Naive B cell (primary cell): ENCODE measurements around the gene ZNF607. TPM values are rescaled to one million over a fixed set of nuclear protein-coding genes. Genes with fewer than 3 reads are reported as not detected.
"Not testable (repeated sequence)": the region's sequence is repeated elsewhere in the genome, so short reads cannot be mapped to it uniquely, and the experiment has no call there.

Experiments
- ATAC-seq, 2 donors: fragments of 150-1000 bp; cut with Tn5 transposase; 2 replicates each; pipeline ENCODE4 v1.10.0; 2021; ENCODE audit warnings: low read depth in 2 of 2, mild to moderate bottlenecking in 2 of 2, moderate library complexity in 2 of 2
- DNase-seq: peaks from one replicate; pipeline ENCODE4 v3.0.0; 2022
- H3K27ac Mint-ChIP-seq, 6 donors: one replicate each; pipeline ENCODE4 v1.8.0; 2020 to 2022; ENCODE audit warnings: mild to moderate bottlenecking in 6 of 6, mixed read lengths in 6 of 6, moderate library complexity in 5 of 6, inconsistent platforms in 2 of 6
- H3K27me3 Mint-ChIP-seq, 3 donors: one replicate each; pipeline ENCODE4 v1.8.0; 2021 to 2022; ENCODE audit warnings: mixed read lengths in 3 of 3, mild to moderate bottlenecking in 1 of 3
- H3K36me3 Mint-ChIP-seq, 2 donors: one replicate each; pipeline ENCODE4 v1.8.0; 2020 to 2022; ENCODE audit warnings: mixed read lengths in 2 of 2, inconsistent platforms in 1 of 2, mild to moderate bottlenecking in 1 of 2
- H3K4me1 Mint-ChIP-seq, 3 donors: one replicate each; pipeline ENCODE4 v1.8.0; 2020 to 2022; ENCODE audit warnings: mixed read lengths in 3 of 3, inconsistent platforms in 1 of 3, mild to moderate bottlenecking in 1 of 3, moderate library complexity in 1 of 3
- H3K4me3 Mint-ChIP-seq, 8 donors: one replicate each; pipeline ENCODE4 v1.8.0; 2020 to 2022; ENCODE audit warnings: mild to moderate bottlenecking in 8 of 8, mixed read lengths in 8 of 8, moderate library complexity in 8 of 8, inconsistent platforms in 2 of 8
- H3K9me3 Mint-ChIP-seq, 7 donors: one replicate each; pipeline ENCODE4 v1.8.0; 2020 to 2022; ENCODE audit warnings: mixed read lengths in 7 of 7, mild to moderate bottlenecking in 5 of 7, inconsistent platforms in 2 of 7, moderate library complexity in 1 of 7
- polyA plus RNA-seq, 6 donors: library from polyadenylated mRNA; unstranded; fragments of 300-500 nt; fragmentation: Illumina TruSeq; gene quantifications; one replicate each; pipeline ENCODE4 v1.2.3, GENCODE V29; 2021; ENCODE audit warnings: low read depth in 6 of 6

Gene ZNF607
- polyA plus RNA-seq: 1 to 10 TPM; 4.2 to 9.9 (median 6.6) TPM

GRCh38 chr19:37719111-37719926 lies at the start of gene ZNF607:
ZNF607 (minus strand) TSS chr19:37719761; CDS start chr19:37711618, 8,143 bp downstream.
- peak; percentile 87 to 89 for ATAC-seq
- no peaks in the 10 kb centered on the region for H3K27me3 Mint-ChIP-seq
- peak within 1 kb of the TSS; percentile 89 to 96 (median 95) for H3K27ac Mint-ChIP-seq
- peaks cover 0 to 7% of the 10 kb centered on the region in 2 donors for H3K36me3 Mint-ChIP-seq
- peaks cover 9 to 24% (median 12%) of the 10 kb centered on the region in 3 donors for H3K4me1 Mint-ChIP-seq
- H3K4me3 Mint-ChIP-seq: peak within 1 kb of the TSS; percentile 84 to 97 (median 95)
- no peaks in the 10 kb centered on the region for H3K9me3 Mint-ChIP-seq
- DNase-seq: peak; percentile 85

GRCh38 chr19:37763488-37763887 lies 43.9 kb upstream of the ZNF607 start:
- ATAC-seq: no peak

GRCh38 chr19:37757683-37758082 lies 38.1 kb upstream of the ZNF607 start:
- peak overlapping the region in 1 of 6 donors; percentile 47 for H3K27ac Mint-ChIP-seq
- ATAC-seq, H3K27me3 Mint-ChIP-seq, DNase-seq, H3K4me1 Mint-ChIP-seq, H3K9me3 Mint-ChIP-seq, H3K4me3 Mint-ChIP-seq: not testable (repeated sequence)
- peaks cover 5 to 12% of the 10 kb centered on the region in 2 donors for H3K36me3 Mint-ChIP-seq

More at GRCh38 chr19:37763488-37763887, 43.9 kb upstream of the ZNF607 start:
- Mint-ChIP-seq H3K27me3 (no peaks in the 10 kb centered on the region), H3K4me3 (no peak overlapping the region), H3K9me3 (peaks cover 0 to 4% (median 0%) of the 10 kb centered on the region in 7 donors), H3K27ac (no peak overlapping the region), H3K4me1 (no peaks in the 10 kb centered on the region), H3K36me3 (peaks cover 28 to 35% of the 10 kb centered on the region in 2 donors)
- DNase-seq: no peak

GRCh38 chr19:37738371-37738770 lies 18.8 kb upstream of the ZNF607 start:
- ATAC-seq (no peak), DNase-seq (no peak)
- peaks cover 15 to 84% (median 64%) of the 10 kb centered on the region in 7 donors for H3K9me3 Mint-ChIP-seq

GRCh38 chr19:37725181-37725580 lies 5.6 kb upstream of the ZNF607 start:
- Mint-ChIP-seq H3K27ac (no peak overlapping the region), H3K36me3 (no peaks in the 10 kb centered on the region), H3K9me3 (peaks cover 0 to 2% (median 0%) of the 10 kb centered on the region in 7 donors), H3K27me3 (no peaks in the 10 kb centered on the region), H3K4me3 (no peak overlapping the region), H3K4me1 (peaks cover 0 to 2% (median 0%) of the 10 kb centered on the region in 3 donors)
- DNase-seq: no peak
- ATAC-seq: no peak

More at GRCh38 chr19:37738371-37738770, 18.8 kb upstream of the ZNF607 start:
- Mint-ChIP-seq H3K36me3 (peaks cover 38 to 50% of the 10 kb centered on the region in 2 donors), H3K4me3 (no peak overlapping the region), H3K27ac (no peak overlapping the region), H3K27me3 (no peaks in the 10 kb centered on the region), H3K4me1 (no peaks in the 10 kb centered on the region)

- H3K9me3 Mint-ChIP-seq: no peaks in the 10 kb centered on the region
- no peak for ATAC-seq
- H3K4me1 Mint-ChIP-seq: peaks cover 9 to 22% (median 12%) of the 10 kb centered on the region in 3 donors
- H3K36me3 Mint-ChIP-seq: peaks cover 0 to 7% of the 10 kb centered on the region in 2 donors
- DNase-seq: no peak
- H3K27me3 Mint-ChIP-seq: no peaks in the 10 kb centered on the region
- H3K4me3 Mint-ChIP-seq: peak overlapping the region; percentile 84 to 97 (median 95)
- peak overlapping the region; percentile 89 to 96 (median 95) for H3K27ac Mint-ChIP-seq
These were observed 335 bp upstream of the ZNF607 start for GRCh38 chr19:37719927-37720265.

- Mint-ChIP-seq H3K9me3 (no peaks in the 10 kb centered on the region), H3K4me3 (peak overlapping the region; percentile 84 to 97 (median 95)), H3K27ac (peak overlapping the region in 4 of 6 donors; percentile 75 to 96 (median 92)), H3K27me3 (no peaks in the 10 kb centered on the region), H3K4me1 (peaks cover 9 to 24% (median 12%) of the 10 kb centered on the region in 3 donors), H3K36me3 (peaks cover 0 to 7% of the 10 kb centered on the region in 2 donors)
- ATAC-seq (no peak), DNase-seq (no peak)
These were observed 1.3 kb downstream of the ZNF607 start for GRCh38 chr19:37718304-37718703.

GRCh38 chr19:37716140-37716539 lies 3.4 kb downstream of the ZNF607 start:
- H3K9me3 Mint-ChIP-seq: no peaks in the 10 kb centered on the region
- no peak for DNase-seq
- H3K36me3 Mint-ChIP-seq: peaks cover 0 to 11% of the 10 kb centered on the region in 2 donors
- H3K4me1 Mint-ChIP-seq: peaks cover 9 to 24% (median 15%) of the 10 kb centered on the region in 3 donors
- no peak for ATAC-seq
- no peaks in the 10 kb centered on the region for H3K27me3 Mint-ChIP-seq
- no peak overlapping the region for H3K4me3 Mint-ChIP-seq
- H3K27ac Mint-ChIP-seq: peak overlapping the region in 1 of 6 donors; percentile 72

GRCh38 chr19:37706052-37706605 lies 13.4 kb downstream of the ZNF607 start:
- ATAC-seq: no peak
- no peak for DNase-seq
- H3K4me3 Mint-ChIP-seq: no peak overlapping the region
- no peaks in the 10 kb centered on the region for H3K27me3 Mint-ChIP-seq
- peaks cover 47 to 49% of the 10 kb centered on the region in 2 donors for H3K36me3 Mint-ChIP-seq
- H3K9me3 Mint-ChIP-seq: peaks cover 0 to 15% (median 6%) of the 10 kb centered on the region in 7 donors
- H3K27ac Mint-ChIP-seq: no peak overlapping the region
- H3K4me1 Mint-ChIP-seq: peaks cover 0 to 3% (median 0%) of the 10 kb centered on the region in 3 donors

- no peak for DNase-seq
- Mint-ChIP-seq H3K4me1 (no peaks in the 10 kb centered on the region), H3K27me3 (no peaks in the 10 kb centered on the region), H3K4me3 (no peak overlapping the region), H3K9me3 (peaks cover 3 to 31% (median 14%) of the 10 kb centered on the region in 7 donors), H3K27ac (no peak overlapping the region), H3K36me3 (peaks cover 38 to 54% of the 10 kb centered on the region in 2 donors)
- ATAC-seq: no peak
These were observed 20.5 kb downstream of the ZNF607 start for GRCh38 chr19:37699057-37699456.

- Mint-ChIP-seq H3K27ac (no peak overlapping the region), H3K4me3 (no peak overlapping the region), H3K27me3 (no peaks in the 10 kb centered on the region), H3K4me1 (peaks cover 0 to under 1% (median 0%) of the 10 kb centered on the region in 3 donors), H3K36me3 (peaks cover 37 to 54% of the 10 kb centered on the region in 2 donors), H3K9me3 (peaks cover 3 to 29% (median 14%) of the 10 kb centered on the region in 7 donors)
- DNase-seq (no peak), ATAC-seq (no peak)
These were observed 21.3 kb downstream of the ZNF607 start for GRCh38 chr19:37698216-37698615.

GRCh38 chr19:37695144-37695899 lies 24.2 kb downstream of the ZNF607 start:
- no peaks in the 10 kb centered on the region for H3K27me3 Mint-ChIP-seq
- peaks cover 0 to 20% (median 8%) of the 10 kb centered on the region in 7 donors for H3K9me3 Mint-ChIP-seq
- DNase-seq: no peak
- peaks cover 8 to 21% (median 10%) of the 10 kb centered on the region in 3 donors for H3K4me1 Mint-ChIP-seq
- H3K27ac Mint-ChIP-seq: no peak overlapping the region
- H3K36me3 Mint-ChIP-seq: peaks cover 22 to 46% of the 10 kb centered on the region in 2 donors
- ATAC-seq: no peak
- H3K4me3 Mint-ChIP-seq: no peak overlapping the region
